SKM-1 (cell line): Measurements from ENCODE around the gene TRAK2.
"Not testable (repeated sequence)": the region's sequence is repeated elsewhere in the genome, so short reads cannot be mapped to it uniquely, and the experiment has no call there.

Experiments used
- DNase-seq: peaks from one replicate; lab custom pipeline; 2025; ENCODE audit not compliant: unreplicated experiment; lab: John Stamatoyannopoulos, UW

The TRAK2 gene

DNA sequence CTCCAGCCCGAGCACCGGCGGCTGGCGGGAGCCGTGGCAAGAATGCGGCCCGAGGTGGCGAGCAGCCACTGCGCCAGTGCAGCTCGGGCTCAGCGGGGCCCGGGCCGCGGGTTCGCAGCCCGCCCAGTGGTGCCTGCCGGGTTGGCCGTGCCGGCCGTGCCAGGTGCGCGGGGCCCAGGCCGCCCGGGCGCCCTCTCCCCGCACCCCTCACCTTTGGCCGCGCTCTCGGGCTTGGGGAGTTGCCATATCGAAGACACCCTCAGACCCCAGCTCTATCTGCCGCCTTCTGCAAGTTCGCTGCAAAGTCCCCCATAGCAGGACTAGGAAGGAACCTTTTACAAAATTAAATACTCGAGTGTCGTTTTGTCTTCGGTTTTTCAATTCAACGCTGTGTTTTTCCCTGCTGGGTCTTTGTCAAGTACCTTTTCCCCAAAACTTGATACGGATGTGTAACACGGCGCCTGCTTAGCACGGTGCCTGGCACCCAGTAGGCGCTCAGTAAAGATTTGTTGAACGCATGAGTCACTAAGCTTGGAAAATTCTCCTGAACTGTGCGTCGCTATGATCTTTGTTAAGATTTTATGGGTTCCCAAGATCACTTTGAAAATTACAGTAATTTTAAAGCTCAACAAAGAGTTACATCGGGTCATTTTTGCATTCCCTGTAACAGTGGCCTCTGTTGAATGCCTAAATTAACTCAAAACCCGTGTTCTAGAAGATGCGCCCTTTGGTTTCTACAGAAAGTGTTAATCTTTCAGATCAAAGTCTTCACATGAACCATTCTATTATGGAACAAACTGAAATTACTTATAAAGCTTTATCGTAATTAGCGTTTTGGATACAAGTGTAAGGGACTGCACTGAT lies 1.0 kb upstream of the TRAK2 start:
- DNase-seq: no peak

GRCh38 chr2:201450954-201451291 lies 335 bp downstream of the TRAK2 start:
- DNase-seq: no peak

DNA sequence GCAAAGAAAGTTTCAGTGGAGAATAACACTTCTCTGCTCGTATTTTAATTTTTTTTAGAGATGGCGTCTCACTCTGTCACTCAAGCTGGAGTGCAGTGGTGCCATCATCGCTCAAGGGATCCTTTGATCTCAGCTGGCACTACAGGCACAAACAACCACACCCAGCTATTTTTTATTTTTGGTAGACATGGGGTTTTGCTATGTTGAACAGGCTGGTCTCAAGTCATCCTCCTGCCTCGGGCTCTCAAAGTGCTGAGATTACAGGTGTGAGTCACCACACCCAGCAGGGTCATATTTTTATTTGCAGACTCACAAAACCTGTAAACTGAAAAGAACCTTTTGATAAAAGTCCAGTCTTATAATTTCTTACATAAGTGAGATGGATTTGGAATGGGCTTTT lies 2.6 kb downstream of the TRAK2 start:
- DNase-seq: no peak

DNA sequence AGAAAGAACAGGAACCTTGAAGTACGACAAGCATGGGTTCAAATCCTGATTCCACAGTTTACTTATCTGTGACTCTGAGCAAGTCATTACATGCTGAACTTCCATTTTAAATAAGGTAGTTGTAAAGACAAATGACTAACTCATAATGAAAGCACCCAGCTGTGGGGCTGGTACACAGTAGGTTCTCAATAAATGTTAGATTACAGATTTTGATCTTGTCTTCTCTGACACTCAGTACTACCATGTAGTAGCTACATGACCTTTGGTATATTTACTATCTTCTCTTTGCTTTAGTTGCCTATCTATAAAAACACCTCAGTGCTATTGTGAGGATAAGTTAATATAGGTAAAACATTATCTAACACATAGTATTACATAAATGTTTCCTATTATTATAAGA lies 3.2 kb downstream of the TRAK2 start:
- DNase-seq: no peak

DNA sequence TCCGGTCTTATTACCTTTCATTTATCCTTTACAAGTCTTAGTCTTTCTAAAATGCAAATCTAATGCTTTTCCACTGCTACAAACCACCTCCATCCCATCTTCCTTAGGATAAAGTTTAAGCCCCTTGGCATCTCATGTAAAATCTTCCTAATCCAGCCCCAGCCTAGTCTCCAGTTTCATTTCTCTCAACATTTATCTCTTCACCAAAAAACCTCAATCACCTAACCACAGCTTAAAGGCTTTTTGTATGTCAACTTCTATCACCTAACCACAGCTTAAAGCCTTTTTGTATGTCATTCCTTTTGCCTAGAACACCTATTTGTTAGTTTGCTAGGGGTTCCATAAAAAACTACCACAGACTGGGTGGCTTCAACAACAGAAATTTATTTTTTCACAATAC lies 4.2 kb downstream of the TRAK2 start:
- no peak for DNase-seq

GRCh38 chr2:201444746-201445465 lies 6.4 kb downstream of the TRAK2 start:
- no peak for DNase-seq

- DNase-seq: no peak
Observed at GRCh38 chr2:201441409-201441808, 9.8 kb downstream of the TRAK2 start.

DNA sequence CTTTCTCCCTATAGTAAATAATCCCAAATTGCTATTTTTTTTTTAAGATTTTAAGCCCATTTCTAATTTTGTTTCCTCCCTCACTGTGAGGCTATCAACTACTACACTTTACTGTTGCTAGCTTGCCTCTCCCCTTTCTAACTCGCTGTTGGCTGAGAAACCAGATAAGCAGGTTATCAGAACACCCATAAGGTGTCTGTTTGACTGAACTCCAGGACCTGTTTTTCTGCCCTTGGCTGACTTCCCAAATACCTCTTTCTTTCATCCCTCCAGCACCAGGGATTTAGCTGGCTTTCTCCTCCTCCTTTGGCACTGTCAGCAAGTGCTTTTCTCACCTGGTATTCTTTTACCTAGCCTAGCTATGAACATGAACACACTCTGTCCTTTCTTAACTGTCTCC lies 11.1 kb downstream of the TRAK2 start:
- DNase-seq: no peak

DNA sequence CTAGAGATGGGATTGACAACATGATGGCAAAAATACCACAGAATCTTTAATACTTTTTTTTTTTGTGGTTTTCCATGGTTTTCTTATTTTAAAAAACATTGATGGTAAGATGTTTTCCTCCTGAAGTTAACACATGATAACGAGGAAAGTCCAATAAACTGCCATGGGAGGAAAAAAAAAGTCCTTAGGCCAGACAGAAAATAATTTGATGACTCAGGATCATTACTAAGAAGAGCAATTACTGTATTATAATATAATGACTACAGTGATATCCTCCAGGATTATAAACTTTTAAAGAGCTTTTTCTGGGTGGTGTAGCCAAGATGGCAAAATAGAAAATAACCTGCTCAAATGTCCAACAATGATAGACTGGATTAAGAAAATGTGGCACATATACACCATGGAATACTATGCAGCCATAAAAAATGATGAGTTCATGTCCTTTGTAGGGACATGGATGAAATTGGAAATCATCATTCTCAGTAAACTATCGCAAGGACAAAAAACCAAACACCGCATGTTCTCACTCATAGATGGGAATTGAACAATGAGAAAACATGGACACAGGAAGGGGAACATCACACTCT lies 11.8 kb downstream of the TRAK2 start:
- DNase-seq: not testable (repeated sequence)

GRCh38 chr2:201436141-201436540 lies 15.1 kb downstream of the TRAK2 start:
- no peak for DNase-seq

GRCh38 chr2:201433394-201433995 lies 17.8 kb downstream of the TRAK2 start:
- DNase-seq: no peak

DNA sequence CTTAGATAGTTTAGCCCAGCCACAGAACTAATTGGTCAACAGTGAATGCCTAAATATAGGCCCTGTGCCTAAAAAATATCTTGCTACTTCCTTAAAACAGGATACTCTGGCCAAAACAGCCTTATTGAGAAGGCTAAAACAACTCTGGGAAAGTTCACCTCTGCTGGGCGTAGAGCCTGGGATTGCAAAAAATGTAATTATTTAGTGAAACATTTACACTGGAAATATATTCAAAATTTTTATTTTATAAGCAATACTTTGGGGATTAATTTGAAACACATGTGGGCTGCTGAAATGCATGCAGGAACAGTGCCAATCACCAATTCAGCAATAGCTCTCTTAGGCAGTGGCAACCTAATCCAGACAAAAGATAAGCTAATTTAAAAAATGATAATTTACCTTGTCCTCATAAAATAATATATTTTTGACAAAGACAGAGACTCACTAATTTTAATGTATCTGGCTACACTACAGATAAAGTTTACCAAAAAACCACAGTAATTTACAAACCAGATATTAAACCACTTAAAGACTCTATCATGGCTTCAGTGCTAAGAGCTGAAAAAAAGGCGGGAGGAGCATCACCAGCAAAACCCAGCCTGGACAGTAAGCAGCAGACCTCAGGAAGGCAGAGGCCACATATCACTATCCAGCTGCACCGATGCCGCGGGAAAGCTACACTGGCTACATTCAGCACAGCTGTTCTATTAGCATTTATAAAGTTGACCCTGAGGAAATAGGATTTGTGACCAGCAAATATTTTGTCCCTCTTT lies 18.5 kb downstream of the TRAK2 start:
- DNase-seq: no peak

GRCh38 chr2:201432038-201432620 lies 19.1 kb downstream of the TRAK2 start:
- DNase-seq: no peak

GRCh38 chr2:201430839-201431238 lies 20.4 kb downstream of the TRAK2 start:
- DNase-seq: no peak

- not testable (repeated sequence) for DNase-seq
Observed at GRCh38 chr2:201430322-201430721, 20.9 kb downstream of the TRAK2 start.

- DNase-seq: not testable (repeated sequence)
Observed at GRCh38 chr2:201429835-201430234, 21.4 kb downstream of the TRAK2 start.

DNA sequence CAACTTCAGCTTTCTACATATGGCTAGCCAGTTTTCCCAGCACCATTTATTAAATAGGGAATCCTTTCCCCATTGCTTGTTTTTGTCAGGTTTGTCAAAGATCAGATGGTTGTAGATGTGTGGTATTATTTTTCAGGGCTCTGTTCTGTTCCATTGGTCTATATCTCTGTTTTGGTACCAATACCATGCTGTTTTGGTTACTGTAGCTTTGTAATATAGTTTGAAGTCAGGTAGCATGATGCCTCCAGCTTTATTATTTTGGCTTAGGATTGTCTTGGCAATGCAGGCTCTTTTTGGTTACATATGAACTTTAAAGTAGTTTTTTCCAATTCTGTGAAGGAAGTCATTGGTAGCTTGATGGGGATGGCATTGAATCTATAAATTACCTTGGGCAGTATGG lies 22.9 kb downstream of the TRAK2 start:
- not testable (repeated sequence) for DNase-seq

DNA sequence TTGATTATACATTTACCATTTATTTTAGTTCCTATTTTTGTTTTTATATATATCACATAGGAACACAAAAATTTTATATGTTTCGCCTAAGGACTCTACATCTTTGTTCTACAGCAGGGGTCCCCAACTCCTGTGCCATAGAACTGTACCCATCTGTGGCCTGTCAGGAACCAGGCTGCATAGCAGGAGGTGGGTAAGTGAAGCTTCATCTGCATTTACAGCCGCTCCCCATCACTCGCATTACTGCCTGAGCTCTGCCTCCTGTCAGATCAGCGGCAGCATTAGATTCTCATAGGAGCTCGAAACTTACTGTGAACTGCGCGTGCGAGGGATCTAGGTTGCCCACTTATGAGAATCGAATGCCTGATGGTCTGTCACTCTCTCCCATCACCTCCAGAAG lies 25.3 kb downstream of the TRAK2 start:
- no peak for DNase-seq

GRCh38 chr2:201420442-201421113 lies 30.7 kb downstream of the TRAK2 start:
- DNase-seq: no peak

DNA sequence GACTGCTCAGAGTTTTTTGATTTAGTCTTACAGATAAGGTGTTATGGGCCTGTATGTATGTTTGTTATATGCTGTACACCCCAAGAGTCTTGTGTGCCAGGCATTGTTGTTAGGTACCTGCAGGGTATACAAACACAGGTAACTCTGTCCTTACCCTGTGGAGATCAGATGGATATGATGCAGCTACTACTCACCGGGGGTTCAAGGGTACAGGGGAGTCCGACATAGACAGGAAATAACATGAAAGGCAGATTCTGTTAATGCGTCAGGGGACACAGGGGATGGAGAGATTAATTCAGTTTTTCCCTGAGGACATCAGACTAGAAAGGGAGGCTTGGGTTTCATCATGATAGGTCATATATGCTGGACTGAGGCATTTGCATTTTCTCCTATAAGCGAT lies 31.3 kb downstream of the TRAK2 start:
- DNase-seq: no peak
